GM21526 (cell line): ENCODE data around the gene SMPDL3B.
"Not testable (repeated sequence)": the region's sequence is repeated elsewhere in the genome, so short reads cannot be mapped to it uniquely, and the experiment has no call there.

Experiments used
- ATAC-seq: cut with Tn5 transposase; IDR thresholded peaks from one replicate; pipeline ENCODE4 v1.9.1; 2021; ENCODE audit warnings: moderate library complexity; ENCODE audit not compliant: unreplicated experiment, low FRiP score

Gene SMPDL3B

GRCh38 chr1:27967106-27967883 lies 32.5 kb downstream of the SMPDL3B start:
- no peak for ATAC-seq

- no peak for ATAC-seq
These were observed 33.2 kb downstream of the SMPDL3B start for GRCh38 chr1:27967884-27968466.

DNA sequence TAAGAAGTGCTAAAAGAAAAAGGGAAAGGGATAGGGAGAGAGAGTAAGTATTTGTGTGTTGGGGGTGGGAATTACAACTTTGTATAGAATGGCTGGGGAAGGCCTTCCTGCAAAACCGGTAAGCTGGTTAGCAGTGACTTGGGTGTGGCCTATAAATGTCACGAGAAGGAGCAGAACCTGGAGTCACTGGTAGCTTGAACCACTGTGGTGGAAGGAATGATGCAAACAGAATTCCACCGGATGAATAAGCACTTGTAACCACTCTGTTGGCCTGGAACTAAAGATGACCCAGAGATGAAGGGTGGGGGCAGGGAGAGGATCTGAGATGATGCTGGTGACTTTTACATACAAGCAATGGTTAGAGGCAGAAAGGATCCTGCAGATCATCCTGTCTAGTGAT lies 33.9 kb downstream of the SMPDL3B start:
- ATAC-seq, result no peak

DNA sequence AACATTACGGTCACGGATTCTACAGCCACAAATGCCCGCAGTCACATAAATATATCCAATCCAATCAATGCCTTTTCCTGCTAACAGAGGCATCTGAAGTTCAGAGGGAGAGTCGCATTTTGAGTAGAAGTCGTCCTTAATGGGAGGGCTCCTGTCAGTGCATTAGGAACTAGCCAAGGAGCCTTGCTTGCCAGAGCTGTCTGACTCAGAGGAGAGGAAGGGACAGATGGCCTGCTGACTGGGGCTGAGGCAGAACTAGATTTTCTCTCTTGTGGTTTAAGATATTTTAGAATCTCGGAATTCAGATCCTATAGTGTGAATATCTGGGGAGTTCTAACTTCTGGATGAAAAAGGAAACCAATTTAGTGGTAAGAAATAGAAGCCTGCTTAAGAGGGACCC lies 35.6 kb downstream of the SMPDL3B start:
- no peak for ATAC-seq

DNA sequence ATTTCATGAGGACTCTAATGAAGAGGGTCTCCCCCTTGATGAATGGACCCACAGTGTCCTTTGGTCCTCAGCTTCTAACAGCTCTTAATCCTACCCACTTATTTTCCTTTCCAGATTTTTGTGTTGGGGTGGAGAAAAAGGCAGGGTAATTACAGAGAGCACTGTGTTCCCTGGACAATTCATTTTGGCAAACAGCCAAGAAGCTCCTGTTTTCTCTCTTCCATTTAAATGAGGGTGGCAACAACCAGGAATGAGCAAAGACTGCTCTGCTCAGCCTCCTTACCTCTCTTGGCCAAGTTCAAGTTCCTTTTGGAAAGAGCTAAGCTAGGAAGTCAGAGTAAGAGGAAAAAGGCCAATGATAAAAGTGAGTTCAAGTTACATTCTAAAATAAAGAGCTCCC lies 36.9 kb downstream of the SMPDL3B start:
- ATAC-seq, result no peak

- no peak for ATAC-seq
These were observed 37.3 kb downstream of the SMPDL3B start for GRCh38 chr1:27972141-27972540.

DNA sequence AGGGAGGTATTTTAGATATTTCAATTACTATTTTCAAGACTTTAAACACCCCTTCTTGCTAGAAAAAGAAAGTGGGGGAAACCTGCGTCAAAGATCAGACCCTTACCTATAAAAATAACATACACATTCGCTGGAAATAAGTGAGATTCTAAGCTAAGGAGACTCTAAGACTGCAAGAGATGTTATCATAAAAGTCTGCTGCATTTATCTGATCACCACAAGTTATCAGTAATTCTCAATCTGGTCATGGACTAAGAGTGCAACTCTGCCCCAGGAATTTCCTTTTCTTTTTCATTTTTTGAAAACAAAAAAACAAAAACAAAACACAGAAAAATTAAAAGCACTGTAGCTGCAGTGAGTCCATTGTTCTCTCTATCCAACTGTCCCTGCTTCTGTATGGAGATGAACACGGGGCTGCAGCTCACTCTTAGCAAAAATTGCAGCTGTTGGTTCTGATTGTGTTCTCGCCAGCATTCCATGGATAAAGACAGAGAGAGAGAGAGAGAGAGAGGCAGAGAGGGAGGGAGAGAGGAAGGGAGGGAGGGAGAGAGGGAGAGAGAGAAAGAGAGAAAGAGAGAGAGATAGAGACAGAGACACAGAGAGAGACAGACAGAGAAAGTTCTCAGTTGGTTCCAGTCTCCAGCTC lies 39.1 kb downstream of the SMPDL3B start:
- no peak for ATAC-seq

DNA sequence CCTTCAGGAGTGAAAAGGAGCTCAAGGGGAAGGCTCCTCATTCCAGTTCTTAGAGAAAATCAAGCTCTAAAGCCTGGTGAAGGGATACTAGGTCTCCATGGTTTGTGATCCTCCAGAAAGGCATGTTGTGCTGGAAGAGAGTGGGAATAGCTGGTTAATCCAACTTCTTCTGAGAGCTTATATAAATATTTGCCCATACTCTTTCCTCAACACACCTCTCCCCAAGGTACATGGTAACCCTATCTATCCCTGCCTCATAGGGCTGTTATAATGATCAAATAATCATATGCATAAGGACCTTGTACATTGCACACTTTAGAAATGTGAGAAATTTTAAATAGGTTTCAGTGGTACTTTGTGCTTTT lies 39.6 kb downstream of the SMPDL3B start:
- ATAC-seq, result no peak

DNA sequence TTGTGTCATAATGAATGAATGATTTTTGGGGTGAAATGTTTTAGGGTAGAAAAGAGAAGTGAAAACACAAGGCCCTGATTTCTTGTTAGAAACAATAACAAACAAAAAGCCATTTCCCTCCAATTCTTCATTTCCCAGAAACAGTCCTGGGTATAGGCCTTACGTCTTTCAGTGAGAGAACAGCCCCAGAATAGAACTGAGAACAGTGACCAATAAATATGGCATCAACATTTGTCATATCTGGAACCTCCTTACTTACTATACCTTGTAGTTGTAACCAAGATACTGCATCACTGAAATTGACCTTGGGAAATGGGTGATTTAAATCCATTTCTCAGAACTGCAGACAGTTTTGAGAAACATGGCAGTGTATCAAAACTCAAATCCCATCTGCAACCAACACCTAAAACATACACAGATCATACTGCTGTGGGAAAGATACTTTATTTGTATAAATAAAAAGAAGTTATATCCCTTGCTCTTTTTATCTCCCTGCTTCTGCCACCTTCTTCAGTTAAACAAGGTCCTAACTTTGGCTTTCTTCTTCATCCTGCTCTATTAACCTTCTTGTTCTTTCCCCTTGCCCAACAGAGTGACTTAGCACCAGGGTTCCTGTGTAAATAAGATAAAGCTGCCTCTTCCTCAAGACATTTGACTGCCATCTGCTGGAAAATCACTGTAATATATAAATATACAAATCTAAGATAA lies 44.5 kb downstream of the SMPDL3B start:
- no peak for ATAC-seq

GRCh38 chr1:27979859-27980201 lies 45.0 kb downstream of the SMPDL3B start:
- no peak for ATAC-seq

DNA sequence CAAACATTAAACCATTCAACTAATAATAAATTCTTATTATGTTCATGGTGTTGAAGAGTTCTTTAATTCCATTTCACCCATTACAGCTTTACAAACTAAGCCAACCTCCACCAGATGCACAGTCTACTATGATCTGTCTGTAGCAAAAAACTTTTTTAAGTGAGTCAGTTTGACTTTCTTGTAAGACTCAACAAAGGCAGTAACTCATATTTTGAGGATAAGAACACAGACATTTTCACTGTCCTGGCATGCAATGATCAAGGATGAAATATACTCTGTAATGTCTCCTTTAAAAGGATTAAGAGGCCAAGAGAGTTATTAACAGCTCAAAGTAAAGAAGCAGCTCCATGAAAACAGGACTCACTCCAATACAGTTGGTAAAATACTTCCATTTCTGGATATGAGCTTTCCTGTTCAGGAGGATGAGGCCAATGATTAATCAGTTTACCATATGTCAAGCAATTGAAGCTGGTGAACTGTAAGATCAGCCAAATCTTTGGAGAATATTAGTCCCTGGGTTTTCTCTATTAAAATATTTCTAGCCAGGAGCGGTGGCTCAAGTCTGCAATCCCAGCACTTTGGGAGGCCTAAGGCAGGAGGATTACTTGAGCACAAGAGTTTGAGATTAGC lies 45.5 kb downstream of the SMPDL3B start:
- ATAC-seq, result no peak

DNA sequence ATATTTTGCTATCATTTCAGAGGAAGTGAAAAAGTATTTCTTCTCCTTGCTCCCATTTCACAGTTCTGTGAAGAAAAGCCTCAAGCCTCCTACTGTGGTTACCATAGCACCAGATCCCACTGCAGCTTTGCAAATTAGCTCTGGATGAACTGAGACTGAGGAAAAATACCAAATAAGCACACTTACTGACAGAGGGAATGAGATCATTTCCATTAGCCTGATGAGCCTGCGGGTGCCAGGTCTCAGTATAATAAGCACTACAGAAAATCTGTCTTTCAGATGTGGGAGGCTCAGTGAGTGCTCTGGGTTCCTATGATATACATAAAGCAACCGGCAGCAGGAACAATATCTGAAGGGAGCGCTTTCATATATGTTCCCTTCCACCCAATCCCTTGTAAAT lies 46.3 kb downstream of the SMPDL3B start:
- no peak for ATAC-seq

GRCh38 chr1:27990920-27991537 lies 56.2 kb downstream of the SMPDL3B start:
- no peak for ATAC-seq

GRCh38 chr1:27992276-27992675 lies 57.5 kb downstream of the SMPDL3B start:
- ATAC-seq, result no peak

- no peak for ATAC-seq
These were observed 58.4 kb downstream of the SMPDL3B start for GRCh38 chr1:27993241-27993640.

GRCh38 chr1:27994060-27994459 lies 59.3 kb downstream of the SMPDL3B start:
- no peak for ATAC-seq

GRCh38 chr1:27994526-27994925 lies 59.7 kb downstream of the SMPDL3B start:
- not testable (repeated sequence) for ATAC-seq

GRCh38 chr1:27999055-27999454 lies 64.3 kb downstream of the SMPDL3B start:
- no peak for ATAC-seq

DNA sequence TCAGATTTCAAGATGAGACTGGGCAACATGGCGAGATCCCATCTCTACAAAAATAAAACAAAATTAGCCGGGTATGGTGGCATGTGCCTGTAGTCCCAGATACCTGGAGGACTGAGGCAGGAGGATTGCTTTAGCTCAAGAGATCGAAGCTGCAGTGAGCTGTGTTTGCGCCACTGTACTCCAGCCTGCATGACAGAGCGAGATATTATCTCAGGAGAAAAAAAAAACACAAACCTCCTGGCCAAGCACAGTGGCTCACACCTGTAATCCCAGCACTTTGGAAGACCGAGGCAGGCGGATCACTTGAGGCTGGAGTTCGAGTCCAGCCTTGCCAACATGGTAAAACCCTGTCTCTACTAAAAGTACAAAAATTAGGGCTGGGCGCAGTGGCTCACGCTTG lies 67.8 kb downstream of the SMPDL3B start:
- ATAC-seq, result no peak

DNA sequence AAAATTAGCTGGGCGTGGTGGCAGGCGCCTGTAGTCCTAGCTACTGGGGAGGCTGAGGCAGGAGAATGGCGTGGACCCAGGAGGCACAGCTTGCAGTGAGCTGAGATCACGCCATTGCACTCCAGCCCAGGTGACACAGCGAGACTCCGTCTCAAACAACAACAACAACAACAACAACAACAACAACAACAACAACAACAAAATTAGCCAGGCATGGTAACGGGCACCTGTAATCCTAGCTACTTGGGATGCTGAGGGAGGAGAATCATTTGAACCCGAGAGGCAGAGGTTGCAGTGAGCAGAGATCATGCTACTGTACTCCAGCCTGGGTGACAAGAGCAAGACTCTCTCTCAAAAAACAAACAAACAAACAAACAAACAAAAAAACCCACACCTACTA lies 68.3 kb downstream of the SMPDL3B start:
- not testable (repeated sequence) for ATAC-seq
